Activated CD4-positive, alpha-beta T cell treated with anti-CD3 and anti-CD28 coated beads, Interleukin-2, Interleukin-4, amounts not matched to agents 100 ng/mL and 50 ng/mL, durations not matched to agents 16 hours and 8 hours (primary cell): ENCODE measurements around the gene PIGQ.

ENCODE experiments used
- DNase-seq: peaks from one replicate; pipeline ENCODE4 v3.0.0-alpha.2; 2020; ENCODE audit warnings: low spot score

The PIGQ gene

DNA sequence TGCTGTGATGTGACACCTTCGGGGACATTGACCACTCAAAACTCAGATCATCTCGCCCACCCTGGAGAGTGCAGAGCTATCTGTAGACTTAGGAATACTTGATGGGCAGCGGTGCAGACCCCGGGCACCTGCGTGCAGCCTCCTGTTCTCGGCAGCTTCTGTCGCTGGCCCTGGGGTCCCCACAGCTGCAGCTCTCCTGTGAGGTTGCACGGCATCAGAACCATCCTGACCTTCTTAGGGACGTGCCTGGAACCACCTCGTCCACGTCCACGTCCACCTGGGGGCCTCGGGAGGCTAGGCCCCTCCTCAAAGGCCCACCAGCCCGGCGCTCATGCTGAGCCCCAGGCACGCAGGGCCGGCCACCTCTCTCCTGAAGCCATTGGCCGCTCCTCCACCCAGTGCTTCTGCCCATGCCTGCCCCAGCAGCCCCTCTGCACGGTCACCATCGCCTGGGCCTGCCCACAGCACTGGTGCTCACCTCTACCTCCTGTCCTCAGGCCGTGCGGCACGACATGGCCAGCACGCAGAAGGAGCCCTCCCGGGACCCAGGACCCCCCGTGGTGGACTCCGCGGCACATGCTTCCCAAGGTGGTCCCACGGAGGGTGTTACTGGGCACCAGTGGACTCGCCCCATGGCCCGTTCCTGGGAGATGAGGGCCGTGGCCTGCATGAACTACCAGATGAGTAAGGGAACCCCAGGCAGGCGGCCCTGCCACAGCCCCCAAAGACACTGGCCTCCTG is 58.7 kb downstream of the PIGQ start:
- DNase-seq, result no peak

DNA sequence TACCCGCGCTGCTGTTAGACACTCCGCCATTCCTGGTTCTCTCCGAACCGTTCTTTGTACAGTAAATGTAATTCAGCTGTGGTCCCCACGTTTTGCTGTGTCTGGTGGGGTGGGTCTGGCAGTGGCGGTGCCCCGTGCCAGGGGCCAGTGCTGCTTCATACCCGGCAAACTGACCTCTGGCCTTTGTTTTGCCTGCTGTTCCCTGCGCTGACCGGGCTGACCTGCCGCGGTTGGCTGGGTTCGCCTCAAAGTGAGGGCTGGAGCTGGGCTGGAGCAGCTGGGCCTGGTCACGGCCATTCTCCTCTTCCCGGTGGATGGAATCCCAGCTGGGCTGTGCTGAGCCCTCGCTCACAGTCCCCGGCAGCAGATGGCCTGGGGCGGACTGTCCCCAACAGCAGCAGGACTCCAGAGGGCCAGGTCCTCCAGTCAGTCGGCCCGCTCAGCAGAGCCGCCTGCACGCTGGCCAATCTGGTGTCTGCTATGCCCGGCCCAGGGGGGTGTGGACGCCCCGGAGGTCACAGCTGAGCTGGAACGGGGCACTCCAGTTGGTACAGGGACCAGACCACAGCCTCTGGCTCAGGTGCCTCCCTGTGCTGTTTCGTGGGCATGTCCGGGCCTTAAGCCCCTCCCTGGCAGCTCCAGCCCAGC is 59.5 kb downstream of the PIGQ start:
- no peak for DNase-seq

- no peak for DNase-seq
Measured at GRCh38 chr16:629833-630248, 60.1 kb downstream of the PIGQ start.

DNA sequence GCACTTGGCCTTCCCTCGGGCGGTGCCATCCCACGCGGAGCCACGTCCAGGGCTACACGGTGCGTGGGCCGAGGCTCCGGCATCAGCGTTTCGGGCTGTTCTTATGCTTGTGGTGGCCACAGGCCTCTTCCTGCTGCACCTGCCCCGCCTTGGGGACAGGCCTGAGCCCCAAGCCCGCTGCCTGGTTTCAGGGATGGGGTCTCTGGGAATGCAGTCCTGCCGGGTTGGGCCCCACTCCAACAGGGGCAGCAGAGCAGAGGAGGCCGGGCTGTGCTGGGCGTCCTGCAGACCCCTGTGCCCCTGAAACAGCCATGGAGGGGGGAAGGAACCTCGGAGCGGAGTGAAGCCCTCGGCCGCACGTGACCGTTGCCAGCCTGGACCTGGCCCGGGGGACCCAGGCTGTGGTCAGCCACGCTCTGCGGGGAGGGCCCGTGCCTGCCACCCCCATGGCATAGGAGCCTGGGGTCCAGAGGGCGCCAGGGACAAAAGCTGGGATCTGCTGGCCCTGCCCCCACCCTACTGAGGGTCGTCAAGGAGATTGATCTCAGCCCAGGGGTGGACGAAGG is 60.6 kb downstream of the PIGQ start:
- DNase-seq, result no peak

- DNase-seq, result no peak
Measured at GRCh38 chr16:630815-631405, 61.1 kb downstream of the PIGQ start, which contains the start of gene WFIKKN1. Gene WFIKKN1 (plus strand): TSS chr16:630985. CDS start chr16:631254, 269 bp downstream.

- DNase-seq, result no peak
Measured at GRCh38 chr16:631808-632358, 62.1 kb downstream of the PIGQ start.

DNA sequence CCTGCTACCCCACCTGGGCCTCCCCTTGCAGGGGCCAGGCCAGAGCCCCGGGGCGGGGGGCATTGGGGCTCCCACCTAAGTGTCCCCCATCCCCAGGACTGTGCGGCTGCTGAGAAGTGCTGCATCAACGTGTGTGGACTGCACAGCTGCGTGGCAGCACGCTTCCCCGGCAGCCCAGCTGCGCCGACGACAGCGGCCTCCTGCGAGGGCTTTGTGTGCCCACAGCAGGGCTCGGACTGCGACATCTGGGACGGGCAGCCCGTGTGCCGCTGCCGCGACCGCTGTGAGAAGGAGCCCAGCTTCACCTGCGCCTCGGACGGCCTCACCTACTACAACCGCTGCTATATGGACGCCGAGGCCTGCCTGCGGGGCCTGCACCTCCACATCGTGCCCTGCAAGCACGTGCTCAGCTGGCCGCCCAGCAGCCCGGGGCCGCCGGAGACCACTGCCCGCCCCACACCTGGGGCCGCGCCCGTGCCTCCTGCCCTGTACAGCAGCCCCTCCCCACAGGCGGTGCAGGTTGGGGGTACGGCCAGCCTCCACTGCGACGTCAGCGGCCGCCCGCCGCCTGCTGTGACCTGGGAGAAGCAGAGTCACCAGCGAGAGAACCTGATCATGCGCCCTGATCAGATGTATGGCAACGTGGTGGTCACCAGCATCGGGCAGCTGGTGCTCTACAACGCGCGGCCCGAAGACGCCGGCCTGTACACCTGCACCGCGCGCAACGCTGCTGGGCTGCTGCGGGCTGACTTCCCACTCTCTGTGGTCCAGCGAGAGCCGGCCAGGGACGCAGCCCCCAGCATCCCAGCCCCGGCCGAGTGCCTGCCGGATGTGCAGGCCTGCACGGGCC is 62.9 kb downstream of the PIGQ start:
- DNase-seq, result no peak

DNA sequence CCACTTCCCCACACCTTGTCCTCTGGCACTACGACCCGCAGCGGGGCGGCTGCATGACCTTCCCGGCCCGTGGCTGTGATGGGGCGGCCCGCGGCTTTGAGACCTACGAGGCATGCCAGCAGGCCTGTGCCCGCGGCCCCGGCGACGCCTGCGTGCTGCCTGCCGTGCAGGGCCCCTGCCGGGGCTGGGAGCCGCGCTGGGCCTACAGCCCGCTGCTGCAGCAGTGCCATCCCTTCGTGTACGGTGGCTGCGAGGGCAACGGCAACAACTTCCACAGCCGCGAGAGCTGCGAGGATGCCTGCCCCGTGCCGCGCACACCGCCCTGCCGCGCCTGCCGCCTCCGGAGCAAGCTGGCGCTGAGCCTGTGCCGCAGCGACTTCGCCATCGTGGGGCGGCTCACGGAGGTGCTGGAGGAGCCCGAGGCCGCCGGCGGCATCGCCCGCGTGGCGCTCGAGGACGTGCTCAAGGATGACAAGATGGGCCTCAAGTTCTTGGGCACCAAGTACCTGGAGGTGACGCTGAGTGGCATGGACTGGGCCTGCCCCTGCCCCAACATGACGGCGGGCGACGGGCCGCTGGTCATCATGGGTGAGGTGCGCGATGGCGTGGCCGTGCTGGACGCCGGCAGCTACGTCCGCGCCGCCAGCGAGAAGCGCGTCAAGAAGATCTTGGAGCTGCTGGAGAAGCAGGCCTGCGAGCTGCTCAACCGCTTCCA is 63.7 kb downstream of the PIGQ start:
- no peak for DNase-seq
